Measurements from ENCODE around the gene VPS37B.

VPS37B gene

GRCh38 chr12:122867691-122868461 is 28.0 kb downstream of the VPS37B start:
- Histone ChIP-seq H3K36me3 (ENCODE audit: control insufficient read depth, low read depth, low read length) (no peaks in the 10 kb centered on the region), H3K27ac (ENCODE audit: low read length) (no peak overlapping the region), H3K9ac (ENCODE audit: low read length) (no peak overlapping the region), H3K4me1 (ENCODE audit: control insufficient read depth, low read depth, low read length) (peaks cover 18% of the 10 kb centered on the region), H3K9me3 (ENCODE audit: control insufficient read depth, low read depth, low read length) (no peaks in the 10 kb centered on the region), H3K27me3 (ENCODE audit: control insufficient read depth, insufficient read depth, low read length) (peaks cover 63% of the 10 kb centered on the region), H3K4me3 (ENCODE audit: low read length) (no peak overlapping the region)

GRCh38 chr12:122866950-122867607 is 28.8 kb downstream of the VPS37B start:
- no peak overlapping the region for H3K4me3 ChIP-seq (ENCODE audit: low read length)
- no peak overlapping the region for H3K27ac ChIP-seq (ENCODE audit: low read length)

DNA sequence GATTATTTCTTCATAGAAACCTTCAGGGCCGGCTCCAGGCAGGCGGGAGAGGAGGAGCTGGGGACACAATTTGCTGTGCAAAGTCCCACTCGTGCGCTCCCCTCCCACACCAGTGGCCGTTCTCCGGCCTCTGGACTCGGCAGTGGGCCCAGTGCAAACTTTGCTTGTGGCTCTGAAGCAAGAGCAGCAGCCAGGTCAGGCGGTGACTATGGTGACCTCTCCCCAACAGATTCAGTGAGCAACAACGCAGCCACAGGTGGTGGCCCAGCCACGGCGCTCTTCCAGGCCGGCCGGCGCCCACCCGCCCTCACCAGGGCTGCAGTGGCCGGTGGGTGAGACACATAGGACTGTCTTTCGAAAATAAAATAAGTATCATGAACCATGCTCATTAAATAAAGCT is 29.5 kb downstream of the VPS37B start:
- H3K27me3 ChIP-seq (ENCODE audit: control insufficient read depth, insufficient read depth, low read length), result peaks cover 48% of the 10 kb centered on the region
- no peak overlapping the region for H3K9ac ChIP-seq (ENCODE audit: low read length)
- H3K36me3 ChIP-seq (ENCODE audit: control insufficient read depth, low read depth, low read length), result no peaks in the 10 kb centered on the region
- no peak overlapping the region for H3K4me3 ChIP-seq (ENCODE audit: low read length)
- peaks cover 6% of the 10 kb centered on the region for H3K4me1 ChIP-seq (ENCODE audit: control insufficient read depth, low read depth, low read length)
- no peaks in the 10 kb centered on the region for H3K9me3 ChIP-seq (ENCODE audit: control insufficient read depth, low read depth, low read length)
- no peak overlapping the region for H3K27ac ChIP-seq (ENCODE audit: low read length)

More at GRCh38 chr12:122866950-122867607, 28.8 kb downstream of the VPS37B start:
- Histone ChIP-seq H3K36me3 (ENCODE audit: control insufficient read depth, low read depth, low read length) (no peaks in the 10 kb centered on the region), H3K27me3 (ENCODE audit: control insufficient read depth, insufficient read depth, low read length) (peaks cover 55% of the 10 kb centered on the region), H3K9ac (ENCODE audit: low read length) (no peak overlapping the region), H3K4me1 (ENCODE audit: control insufficient read depth, low read depth, low read length) (peaks cover 12% of the 10 kb centered on the region), H3K9me3 (ENCODE audit: control insufficient read depth, low read depth, low read length) (no peaks in the 10 kb centered on the region)

GRCh38 chr12:122865268-122866231 is 30.4 kb downstream of the VPS37B start:
- H3K4me1 ChIP-seq (ENCODE audit: control insufficient read depth, low read depth, low read length), result no peaks in the 10 kb centered on the region
- no peak overlapping the region for H3K4me3 ChIP-seq (ENCODE audit: low read length)
- peaks cover 40% of the 10 kb centered on the region for H3K27me3 ChIP-seq (ENCODE audit: control insufficient read depth, insufficient read depth, low read length)
- no peak overlapping the region for H3K27ac ChIP-seq (ENCODE audit: low read length)
- H3K36me3 ChIP-seq (ENCODE audit: control insufficient read depth, low read depth, low read length), result no peaks in the 10 kb centered on the region
- no peaks in the 10 kb centered on the region for H3K9me3 ChIP-seq (ENCODE audit: control insufficient read depth, low read depth, low read length)
- no peak overlapping the region for H3K9ac ChIP-seq (ENCODE audit: low read length)

- no peaks in the 10 kb centered on the region for H3K4me1 ChIP-seq (ENCODE audit: control insufficient read depth, low read depth, low read length)
- H3K27ac ChIP-seq (ENCODE audit: low read length), result no peak overlapping the region
- H3K9ac ChIP-seq (ENCODE audit: low read length), result no peak overlapping the region
- no peaks in the 10 kb centered on the region for H3K36me3 ChIP-seq (ENCODE audit: control insufficient read depth, low read depth, low read length)
- peaks cover 33% of the 10 kb centered on the region for H3K27me3 ChIP-seq (ENCODE audit: control insufficient read depth, insufficient read depth, low read length)
- H3K9me3 ChIP-seq (ENCODE audit: control insufficient read depth, low read depth, low read length), result no peaks in the 10 kb centered on the region
- H3K4me3 ChIP-seq (ENCODE audit: low read length), result no peak overlapping the region
Measured at GRCh38 chr12:122864894-122865253, 31.1 kb downstream of the VPS37B start.

DNA sequence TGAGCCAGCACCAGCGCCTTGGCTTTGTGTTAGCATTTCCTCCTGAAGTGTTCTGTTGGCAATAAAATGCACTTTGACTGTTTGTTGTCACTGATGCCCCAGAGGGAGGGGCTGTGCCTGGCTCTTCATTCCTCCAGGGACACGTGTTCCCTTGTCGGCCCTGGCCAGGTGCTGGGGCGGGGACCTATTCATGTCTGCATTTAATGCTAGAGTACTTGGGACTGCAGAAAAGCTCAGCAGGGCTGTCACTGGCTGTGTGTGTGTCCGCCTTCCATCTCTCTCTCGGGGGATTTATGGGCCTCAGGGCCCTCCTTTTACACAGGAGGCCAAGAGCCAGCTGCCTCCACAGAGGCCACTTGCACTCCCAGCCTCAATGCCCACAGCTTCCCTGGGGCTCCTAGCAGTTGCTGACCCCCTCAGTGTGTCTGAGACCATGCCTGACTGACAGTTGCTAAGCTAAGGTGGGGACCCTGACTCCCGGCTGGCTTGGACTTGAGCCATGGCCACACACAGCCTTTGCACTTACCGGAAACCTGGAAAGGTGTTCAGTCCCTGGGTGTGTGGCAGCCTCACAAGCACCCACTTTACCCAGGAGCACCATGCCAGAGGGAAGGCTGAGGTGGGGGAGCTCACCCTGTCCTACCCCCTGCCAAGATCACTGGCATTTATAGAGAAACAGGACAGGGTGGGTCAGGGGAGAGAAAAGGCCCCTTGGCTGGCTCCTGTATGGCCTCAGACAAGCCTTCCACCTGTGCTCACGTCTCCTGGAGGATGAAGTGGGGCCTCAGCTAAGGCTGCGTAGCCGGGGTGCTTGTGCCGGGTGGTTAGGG is 32.8 kb downstream of the VPS37B start:
- no peaks in the 10 kb centered on the region for H3K36me3 ChIP-seq (ENCODE audit: control insufficient read depth, low read depth, low read length)
- peaks cover 15% of the 10 kb centered on the region for H3K27me3 ChIP-seq (ENCODE audit: control insufficient read depth, insufficient read depth, low read length)
- no peak overlapping the region for H3K27ac ChIP-seq (ENCODE audit: low read length)
- no peaks in the 10 kb centered on the region for H3K4me1 ChIP-seq (ENCODE audit: control insufficient read depth, low read depth, low read length)
- H3K9me3 ChIP-seq (ENCODE audit: control insufficient read depth, low read depth, low read length), result no peaks in the 10 kb centered on the region
- no peak overlapping the region for H3K9ac ChIP-seq (ENCODE audit: low read length)
- no peak overlapping the region for H3K4me3 ChIP-seq (ENCODE audit: low read length)

GRCh38 chr12:122862110-122862634 is 33.8 kb downstream of the VPS37B start:
- peaks cover 6% of the 10 kb centered on the region for H3K27me3 ChIP-seq (ENCODE audit: control insufficient read depth, insufficient read depth, low read length)
- H3K4me3 ChIP-seq (ENCODE audit: low read length), result no peak overlapping the region
- no peak overlapping the region for H3K27ac ChIP-seq (ENCODE audit: low read length)
- H3K9me3 ChIP-seq (ENCODE audit: control insufficient read depth, low read depth, low read length), result no peaks in the 10 kb centered on the region
- no peaks in the 10 kb centered on the region for H3K4me1 ChIP-seq (ENCODE audit: control insufficient read depth, low read depth, low read length)
- H3K36me3 ChIP-seq (ENCODE audit: control insufficient read depth, low read depth, low read length), result no peaks in the 10 kb centered on the region
- H3K9ac ChIP-seq (ENCODE audit: low read length), result no peak overlapping the region

DNA sequence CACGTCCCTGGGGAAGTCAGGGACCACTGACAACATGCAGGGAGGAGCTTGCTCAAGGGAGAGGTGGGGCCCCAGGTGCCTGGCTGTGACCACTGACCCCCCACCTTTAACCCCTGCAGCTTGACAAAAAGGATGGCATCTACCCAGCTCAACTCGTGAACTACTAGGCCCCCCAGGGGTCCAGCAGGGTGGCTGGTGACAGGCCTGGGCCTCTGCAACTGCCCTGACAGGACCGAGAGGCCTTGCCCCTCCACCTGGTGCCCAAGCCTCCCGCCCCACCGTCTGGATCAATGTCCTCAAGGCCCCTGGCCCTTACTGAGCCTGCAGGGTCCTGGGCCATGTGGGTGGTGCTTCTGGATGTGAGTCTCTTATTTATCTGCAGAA is 34.3 kb downstream of the VPS37B start:
- Histone ChIP-seq H3K9me3 (ENCODE audit: control insufficient read depth, low read depth, low read length) (no peaks in the 10 kb centered on the region), H3K27me3 (ENCODE audit: control insufficient read depth, insufficient read depth, low read length) (peaks cover 1% of the 10 kb centered on the region), H3K4me1 (ENCODE audit: control insufficient read depth, low read depth, low read length) (no peaks in the 10 kb centered on the region), H3K27ac (ENCODE audit: low read length) (no peak overlapping the region), H3K9ac (ENCODE audit: low read length) (no peak overlapping the region), H3K4me3 (ENCODE audit: low read length) (no peak overlapping the region), H3K36me3 (ENCODE audit: control insufficient read depth, low read depth, low read length) (no peaks in the 10 kb centered on the region)

- Histone ChIP-seq H3K9me3 (ENCODE audit: control insufficient read depth, low read depth, low read length) (no peaks in the 10 kb centered on the region), H3K9ac (ENCODE audit: low read length) (no peak overlapping the region), H3K4me3 (ENCODE audit: low read length) (no peak overlapping the region), H3K27ac (ENCODE audit: low read length) (no peak overlapping the region), H3K36me3 (ENCODE audit: control insufficient read depth, low read depth, low read length) (no peaks in the 10 kb centered on the region), H3K4me1 (ENCODE audit: control insufficient read depth, low read depth, low read length) (no peaks in the 10 kb centered on the region), H3K27me3 (ENCODE audit: control insufficient read depth, insufficient read depth, low read length) (no peaks in the 10 kb centered on the region)
Measured at GRCh38 chr12:122860854-122861586, 34.9 kb downstream of the VPS37B start.

DNA sequence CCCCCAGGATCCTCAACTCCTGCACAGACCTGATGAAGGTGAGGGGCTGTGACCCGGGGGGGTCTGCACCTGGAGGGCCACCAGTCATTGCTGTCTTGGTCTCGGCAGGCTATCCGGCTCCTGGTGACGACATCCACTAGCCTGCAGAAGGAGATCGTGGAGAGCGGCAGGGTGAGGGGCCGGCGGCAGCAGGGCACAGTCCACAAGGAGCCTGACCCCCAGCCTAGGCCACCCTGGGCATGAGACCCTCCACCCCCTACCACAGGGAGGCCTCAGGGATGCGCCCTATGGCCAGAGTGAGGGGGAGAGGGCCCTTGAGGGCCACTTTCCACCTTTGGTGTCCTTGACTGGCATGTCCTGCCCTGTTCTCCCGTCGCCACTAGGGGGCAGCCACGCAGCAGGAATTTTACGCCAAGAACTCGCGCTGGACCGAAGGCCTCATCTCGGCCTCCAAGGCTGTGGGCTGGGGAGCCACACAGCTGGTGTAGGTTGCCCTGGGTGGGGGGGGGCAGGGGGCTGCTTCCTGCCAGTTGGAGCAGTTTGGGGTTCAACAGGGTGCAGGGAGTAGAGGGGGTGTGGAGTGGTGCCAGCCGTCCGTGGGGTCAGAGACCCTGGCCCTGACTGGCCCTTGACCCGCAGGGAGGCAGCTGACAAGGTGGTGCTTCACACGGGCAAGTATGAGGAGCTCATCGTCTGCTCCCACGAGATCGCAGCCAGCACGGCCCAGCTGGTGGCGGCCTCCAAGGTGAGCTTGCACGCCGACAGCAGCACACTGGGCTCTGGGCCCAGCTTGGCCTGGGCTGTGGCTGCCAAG is 35.7 kb downstream of the VPS37B start:
- H3K4me1 ChIP-seq (ENCODE audit: control insufficient read depth, low read depth, low read length), result no peaks in the 10 kb centered on the region
- H3K4me3 ChIP-seq (ENCODE audit: low read length), result no peak overlapping the region
- no peak overlapping the region for H3K27ac ChIP-seq (ENCODE audit: low read length)
- H3K9me3 ChIP-seq (ENCODE audit: control insufficient read depth, low read depth, low read length), result no peaks in the 10 kb centered on the region
- no peaks in the 10 kb centered on the region for H3K36me3 ChIP-seq (ENCODE audit: control insufficient read depth, low read depth, low read length)
- no peak overlapping the region for H3K9ac ChIP-seq (ENCODE audit: low read length)
- H3K27me3 ChIP-seq (ENCODE audit: control insufficient read depth, insufficient read depth, low read length), result no peaks in the 10 kb centered on the region

Measured in iPS-18a (cell line).